ENCODE measurements around the gene CATSPERD. TPM values are rescaled to one million over a fixed set of nuclear protein-coding genes. Genes with fewer than 3 reads are reported as not detected.

Gene CATSPERD
- total RNA-seq, 3 donors from 2014 or later, result not detected

DNA sequence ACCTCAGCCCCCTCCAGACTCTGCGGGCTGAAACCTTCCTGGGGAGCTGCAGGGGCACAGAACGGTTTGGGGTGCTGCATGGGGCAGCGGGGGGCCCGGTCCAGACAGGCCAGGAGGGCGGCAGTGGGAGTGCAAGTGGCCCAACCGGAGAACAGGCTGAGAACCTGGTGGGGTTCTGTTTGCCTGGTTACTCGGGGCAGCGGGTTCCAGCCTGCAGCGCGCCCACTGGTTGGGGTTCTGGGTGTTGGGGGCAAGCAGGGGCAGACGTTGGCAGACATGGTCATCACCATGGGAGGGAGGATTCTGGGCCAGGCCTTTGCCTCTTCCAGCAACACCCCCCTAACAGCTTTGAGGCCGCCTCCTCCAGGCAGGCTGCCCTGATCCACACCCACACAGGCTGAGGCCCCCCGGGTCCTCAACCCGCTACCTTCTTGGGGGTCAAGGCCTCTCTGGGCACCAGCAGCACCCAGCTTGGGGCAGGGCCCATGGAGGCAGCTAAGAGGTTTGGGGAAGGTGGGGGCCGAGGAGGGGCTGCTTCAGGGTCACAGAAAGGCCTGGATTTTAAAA lies 64.2 kb downstream of the CATSPERD start, which contains the start of gene PRR22:
PRR22 (minus strand) TSS at position 166 of the 567 bp plus-strand sequence; CDS start at position 80, 86 bp downstream.
- intact Hi-C loops (cut with DNase I, micrococcal nuclease), result no loop called here
- DNase-seq (no peak), ATAC-seq (no peak)
- Histone ChIP-seq H3K9me3 (no peaks in the 10 kb centered on the region), H3K36me3 (ENCODE audit: low read depth) (peaks cover 9% of the 10 kb centered on the region), H3K4me1 (ENCODE audit: low read depth) (no peaks in the 10 kb centered on the region), H3K4me3 (no peak within 1 kb of the TSS)
- no peak for TF ChIP-seq CTCF (IDR thresholded peaks at IDR 0.05)

DNA sequence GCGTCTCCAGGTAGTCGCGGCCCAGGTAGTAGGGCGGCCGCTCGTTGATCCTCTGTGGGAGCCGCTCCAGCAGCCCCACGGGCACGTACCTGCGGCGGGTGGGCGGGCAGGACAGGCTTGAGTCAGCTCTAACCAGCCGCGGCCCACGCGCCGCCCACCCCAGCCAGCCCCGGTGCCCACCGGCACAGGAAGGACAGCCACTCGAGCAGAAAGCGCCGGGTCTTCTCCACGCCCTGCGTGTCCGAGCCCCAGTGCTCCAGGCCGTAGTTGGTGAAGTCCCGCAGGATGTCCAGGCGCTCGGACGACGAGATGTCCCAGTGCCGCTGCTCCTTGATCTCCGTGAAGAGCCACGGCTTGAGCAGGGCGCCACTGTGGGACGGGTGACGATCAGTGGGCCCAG lies 65.0 kb downstream of the CATSPERD start:
- ATAC-seq, result no peak
- DNase-seq, result no peak
- no peaks in the 10 kb centered on the region for H3K9me3 ChIP-seq
- H3K4me3 ChIP-seq, result no peak overlapping the region
- no peak for TF ChIP-seq CTCF (IDR thresholded peaks at IDR 0.05)
- H3K4me1 ChIP-seq (ENCODE audit: low read depth), result peaks cover 6% of the 10 kb centered on the region
- intact Hi-C loops (cut with DNase I, micrococcal nuclease), result no loop called here
- H3K36me3 ChIP-seq (ENCODE audit: low read depth), result peaks cover 9% of the 10 kb centered on the region

- no peak for TF ChIP-seq CTCF (IDR thresholded peaks at IDR 0.05)
Observed at GRCh38 chr19:5786593-5787408, 66.4 kb downstream of the CATSPERD start.

DNA sequence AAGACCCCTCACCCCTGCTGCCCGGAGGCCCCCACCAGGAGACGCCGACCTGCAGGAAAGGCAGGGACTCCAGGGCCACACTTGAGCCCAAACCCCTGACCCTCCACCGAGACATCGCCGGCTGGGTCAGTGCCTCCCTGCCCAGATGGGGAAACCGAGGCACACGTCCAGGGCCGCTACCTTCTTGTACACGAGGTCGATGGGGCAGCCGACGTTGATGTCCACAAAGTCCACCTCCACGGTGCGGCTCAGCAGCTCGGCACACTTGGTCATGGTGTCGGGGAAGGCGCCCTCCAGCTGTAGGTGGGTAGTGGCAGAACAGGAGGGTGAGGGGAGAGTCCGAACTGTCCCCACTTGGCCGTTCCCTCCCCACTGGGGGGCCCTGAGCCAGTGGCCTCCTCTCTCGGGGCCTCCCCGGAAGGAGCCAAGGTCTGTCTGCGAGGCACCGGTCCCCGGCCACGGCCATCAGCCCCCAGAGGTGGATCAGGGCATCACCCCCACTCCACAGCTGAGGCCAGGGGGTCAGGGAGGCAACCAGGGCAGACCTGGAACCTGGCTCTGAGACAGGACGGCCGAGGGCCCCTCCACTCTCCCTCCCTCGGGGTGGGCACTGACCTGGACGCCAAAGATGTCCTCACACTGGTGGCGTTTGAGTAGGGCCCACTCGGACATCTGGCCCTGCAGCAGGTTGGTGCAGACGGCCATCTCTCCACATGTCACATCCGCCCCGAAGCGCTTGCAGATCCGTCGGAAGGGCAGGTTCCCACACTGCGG lies 67.2 kb downstream of the CATSPERD start:
- no peak for DNase-seq
- no peak overlapping the region for H3K4me3 ChIP-seq
- TF ChIP-seq CTCF (IDR thresholded peaks at IDR 0.05), result no peak
- no peaks in the 10 kb centered on the region for H3K9me3 ChIP-seq
- H3K4me1 ChIP-seq (ENCODE audit: low read depth), result peaks cover 6% of the 10 kb centered on the region
- peaks cover 9% of the 10 kb centered on the region for H3K36me3 ChIP-seq (ENCODE audit: low read depth)
- intact Hi-C loops (cut with DNase I, micrococcal nuclease), result no loop called here
- no peak for ATAC-seq

More at GRCh38 chr19:5786593-5787408, 66.4 kb downstream of the CATSPERD start:
- Histone ChIP-seq H3K36me3 (ENCODE audit: low read depth) (peaks cover 9% of the 10 kb centered on the region), H3K4me3 (no peak overlapping the region), H3K4me1 (ENCODE audit: low read depth) (peaks cover 6% of the 10 kb centered on the region), H3K9me3 (no peaks in the 10 kb centered on the region)
- intact Hi-C loops (cut with DNase I, micrococcal nuclease), result no loop called here
- ATAC-seq, result no peak
- no peak for DNase-seq

DNA sequence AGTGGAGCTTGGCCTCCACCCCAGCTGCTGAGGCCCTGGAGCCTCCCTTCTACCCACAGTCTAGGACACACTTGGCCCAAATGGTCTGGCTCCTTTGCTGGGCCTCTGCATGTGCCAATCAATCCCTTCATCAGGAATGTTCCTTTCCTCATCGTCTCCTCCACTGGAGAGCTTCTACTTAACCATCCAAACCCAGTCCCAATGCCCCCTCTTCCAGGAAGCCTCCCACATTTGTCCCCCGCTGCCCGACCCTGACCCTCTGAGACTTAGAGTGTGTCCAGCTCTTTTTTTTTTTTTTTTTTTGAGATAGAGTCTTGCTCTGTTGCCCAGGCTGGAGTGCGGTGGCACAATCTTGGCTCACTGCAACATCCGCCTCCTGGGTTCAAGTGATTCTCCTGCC lies 68.0 kb downstream of the CATSPERD start:
- intact Hi-C loops (cut with DNase I, micrococcal nuclease), result no loop called here
- H3K4me3 ChIP-seq, result no peak overlapping the region
- no peaks in the 10 kb centered on the region for H3K9me3 ChIP-seq
- no peak for TF ChIP-seq CTCF (IDR thresholded peaks at IDR 0.05)
- ATAC-seq, result no peak
- H3K36me3 ChIP-seq (ENCODE audit: low read depth), result peaks cover 9% of the 10 kb centered on the region
- H3K4me1 ChIP-seq (ENCODE audit: low read depth), result peaks cover 6% of the 10 kb centered on the region
- DNase-seq, result no peak
